Astrocyte (in vitro differentiated cells and primary cell): ENCODE results near the gene ZNF385B.

ENCODE experiments used
- EZH2 ChIP-seq: IDR thresholded peaks from 2 replicates; pipeline ENCODE4 v1.6.1; 2012; ENCODE audit warnings: mild to moderate bottlenecking, low read length, inconsistent platforms; ENCODE audit not compliant: insufficient read depth
- TF ChIP-seq, protein P1 (sequence below): IDR thresholded peaks from 2 replicates; pipeline ENCODE4 v1.5.1; 2011; ENCODE audit warnings: low read depth, mild to moderate bottlenecking, inconsistent platforms, low read length, moderate library complexity; ENCODE audit not compliant: insufficient read depth

DNA sequence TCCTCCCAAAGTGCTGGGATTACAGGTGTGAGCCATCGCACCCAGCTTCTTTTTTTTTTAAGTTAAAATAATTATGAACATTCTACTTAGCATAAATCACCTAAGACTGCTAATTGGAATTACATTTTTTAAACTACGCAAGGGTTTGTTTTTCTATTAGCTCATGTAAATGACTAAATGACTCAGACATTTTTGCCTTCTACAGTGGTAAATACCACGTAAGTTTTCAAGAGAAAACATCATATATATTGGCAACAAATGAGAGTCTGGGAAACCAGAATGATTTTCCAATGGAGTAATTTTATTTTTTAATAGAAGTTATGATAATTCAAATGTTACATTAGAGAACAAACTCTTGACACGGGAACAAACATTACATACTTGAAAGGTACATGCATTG is 259.0 kb downstream of the ZNF385B start:
- TF ChIP-seq, protein P1, sequence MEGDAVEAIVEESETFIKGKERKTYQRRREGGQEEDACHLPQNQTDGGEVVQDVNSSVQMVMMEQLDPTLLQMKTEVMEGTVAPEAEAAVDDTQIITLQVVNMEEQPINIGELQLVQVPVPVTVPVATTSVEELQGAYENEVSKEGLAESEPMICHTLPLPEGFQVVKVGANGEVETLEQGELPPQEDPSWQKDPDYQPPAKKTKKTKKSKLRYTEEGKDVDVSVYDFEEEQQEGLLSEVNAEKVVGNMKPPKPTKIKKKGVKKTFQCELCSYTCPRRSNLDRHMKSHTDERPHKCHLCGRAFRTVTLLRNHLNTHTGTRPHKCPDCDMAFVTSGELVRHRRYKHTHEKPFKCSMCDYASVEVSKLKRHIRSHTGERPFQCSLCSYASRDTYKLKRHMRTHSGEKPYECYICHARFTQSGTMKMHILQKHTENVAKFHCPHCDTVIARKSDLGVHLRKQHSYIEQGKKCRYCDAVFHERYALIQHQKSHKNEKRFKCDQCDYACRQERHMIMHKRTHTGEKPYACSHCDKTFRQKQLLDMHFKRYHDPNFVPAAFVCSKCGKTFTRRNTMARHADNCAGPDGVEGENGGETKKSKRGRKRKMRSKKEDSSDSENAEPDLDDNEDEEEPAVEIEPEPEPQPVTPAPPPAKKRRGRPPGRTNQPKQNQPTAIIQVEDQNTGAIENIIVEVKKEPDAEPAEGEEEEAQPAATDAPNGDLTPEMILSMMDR = no peak
- TF ChIP-seq EZH2 = no peak
